Upper lobe of left lung (tissue), 6 donors: ENCODE measurements around the gene NBL1. TPM values are rescaled to one million over a fixed set of nuclear protein-coding genes. Genes with fewer than 3 reads are reported as not detected.

Source experiments
- ATAC-seq, 2 donors: fragments of 200-7000 bp; cut with Tn5 transposase; one replicate each; pipeline ENCODE4 v1.9.1; 2022; ENCODE audit warnings: mild to moderate bottlenecking in 2 of 2, moderate library complexity in 2 of 2; ENCODE audit not compliant: low FRiP score in 2 of 2
- DNase-seq, 2 donors: peaks; one replicate each; pipeline ENCODE4 v3.0.0-alpha.2; 2019 to 2020
- H3K27ac ChIP-seq, 4 donors: fragments of 200-600 bp; sonication (generic); one replicate each; pipeline ENCODE4 v1.5.1; 2016 to 2019
- H3K27me3 ChIP-seq, 4 donors: fragments of 200-600 bp; sonication (generic); one replicate each; pipeline ENCODE4 v1.5.1; 2017 to 2019
- H3K36me3 ChIP-seq, 4 donors: fragments of 200-600 bp; sonication (generic); one replicate each; pipeline ENCODE4 v1.5.1; 2016 to 2019
- H3K4me1 ChIP-seq, 4 donors: fragments of 200-600 bp; sonication (generic); one replicate each; pipeline ENCODE4 v1.5.1; 2018 to 2019
- H3K4me3 ChIP-seq, 4 donors: fragments of 200-600 bp; sonication (generic); one replicate each; pipeline ENCODE4 v1.5.1; 2017 to 2019; ENCODE audit warnings: mild to moderate bottlenecking in 2 of 4, moderate library complexity in 1 of 4
- H3K9me3 ChIP-seq, 4 donors: fragments of 200-600 bp; sonication (generic); one replicate each; pipeline ENCODE4 v1.5.1; 2018 to 2019
- CTCF ChIP-seq, 6 experiments: fragments of 450-650 bp in 4 of 6; fragments of 200-600 bp in 2 of 6; sonication (generic) in 2 of 6; IDR thresholded peaks; one replicate each; pipeline ENCODE4 v1.5.1; 2016 to 2019; ENCODE audit warnings: antibody characterized with exemption in 6 of 6
- EP300 ChIP-seq, 4 donors: sonication (generic); formaldehyde crosslinking; IDR thresholded peaks; one replicate each; pipeline ENCODE4 v1.5.1; 2017; ENCODE audit warnings: antibody characterized with exemption in 4 of 4, control low read depth in 2 of 4
- POLR2A ChIP-seq, 4 donors: fragments of 450-650 bp; IDR thresholded peaks; one replicate each; pipeline ENCODE4 v1.5.1; 2016 to 2017; ENCODE audit warnings: antibody characterized with exemption in 4 of 4, mild to moderate bottlenecking in 2 of 4
- POLR2AphosphoS5 ChIP-seq, 2 donors: sonication (generic); formaldehyde crosslinking; IDR thresholded peaks; one replicate each; pipeline ENCODE4 v1.5.1; 2017; ENCODE audit warnings: antibody characterized with exemption in 2 of 2
- WGBS, 2 donors: methylation state at CpG; one replicate each; pipeline ENCODE4 v1.1.5; 2017 to 2018; 5-methylcytosine and 5-hydroxymethylcytosine counted together
- total RNA-seq, 6 donors: library from RNA; depleted of rRNA in 4 of 6; stranded (reverse); fragments of >200 nt in 4 of 6; gene quantifications; one replicate each; pipeline versions ENCODE4 v1.1.0 to v1.2.1, GENCODE V29; 2016 to 2021
- donor health status: DM: no; HTN: no; CAD: no; lungs with moderate emphysema.
- donor health status: DM: no; HTN: yes; CAD: no; lungs with severe emphysema.

NBL1 gene
- total RNA-seq, 6 donors from 2014 or later: 40.9 to 190 (median 105) TPM

DNA sequence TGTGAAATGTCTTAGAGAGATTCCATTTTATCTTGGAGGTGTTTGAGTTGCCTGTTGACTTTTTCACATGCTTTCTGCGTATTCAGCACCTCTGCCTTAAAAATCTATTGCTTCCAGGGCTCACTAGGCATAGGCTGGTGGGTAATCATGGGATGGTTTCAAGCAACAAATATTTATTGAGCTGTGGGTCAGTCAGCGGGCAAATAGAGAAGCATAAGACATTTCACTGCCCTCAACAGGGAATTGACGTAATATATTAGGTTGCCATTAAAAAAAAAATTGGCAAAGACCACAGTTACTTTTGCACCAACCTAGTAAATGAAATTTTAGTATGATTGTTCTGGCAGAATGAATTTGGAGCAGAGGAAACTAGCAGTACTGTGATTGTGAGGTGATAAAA, 44.3 kb upstream of the NBL1 start:
- H3K9me3 ChIP-seq: no peaks in the 10 kb centered on the region
- no peak overlapping the region for H3K27ac ChIP-seq
- H3K36me3 ChIP-seq: peaks cover 0 to 6% (median 0%) of the 10 kb centered on the region in 4 donors
- no peak overlapping the region for H3K4me3 ChIP-seq
- ATAC-seq: no peak
- DNase-seq: no peak
- WGBS, 2 donors: 87 to 89% methylated on average over 3 of the region's 3 CpGs
- TF ChIP-seq POLR2AphosphoS5 (IDR thresholded peaks at IDR 0.05): no peak
- TF ChIP-seq EP300 (IDR thresholded peaks at IDR 0.05): no peak
- no peak for TF ChIP-seq POLR2A (IDR thresholded peaks at IDR 0.05)
- TF ChIP-seq CTCF (IDR thresholded peaks at IDR 0.05): no peak
- H3K4me1 ChIP-seq: peaks cover 23 to 42% (median 30%) of the 10 kb centered on the region in 4 donors
- H3K27me3 ChIP-seq: no peaks in the 10 kb centered on the region

DNA sequence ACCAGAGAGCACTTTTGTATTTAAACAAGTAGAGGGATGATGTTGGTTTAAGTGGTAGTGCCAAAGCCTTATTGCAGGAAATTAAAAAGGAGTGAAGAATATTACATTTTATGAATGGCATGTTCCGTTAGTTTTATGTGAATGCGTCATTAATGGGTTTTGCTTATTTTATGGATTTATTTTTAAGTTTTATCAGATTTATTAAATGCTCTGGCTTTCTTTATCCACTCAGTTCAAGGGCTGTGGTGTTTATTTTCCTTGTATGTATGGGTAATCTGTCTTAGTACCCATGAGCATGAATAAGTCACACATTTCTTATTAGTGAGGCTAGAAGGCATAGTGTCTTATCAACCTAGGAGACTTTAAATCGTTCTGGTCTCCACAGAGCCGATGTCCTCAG, 41.6 kb upstream of the NBL1 start:
- H3K4me3 ChIP-seq: no peak overlapping the region
- no peaks in the 10 kb centered on the region for H3K27me3 ChIP-seq
- peaks cover 32 to 58% (median 44%) of the 10 kb centered on the region in 4 donors for H3K4me1 ChIP-seq
- no peaks in the 10 kb centered on the region for H3K9me3 ChIP-seq
- H3K27ac ChIP-seq: no peak overlapping the region
- ATAC-seq (no peak), DNase-seq (no peak)
- 83 to 87% methylated on average over 4 of the region's 4 CpGs for WGBS, 2 donors
- TF ChIP-seq EP300 (IDR thresholded peaks at IDR 0.05) (no peak), POLR2AphosphoS5 (IDR thresholded peaks at IDR 0.05) (no peak)
- peaks cover 0 to 6% (median 0%) of the 10 kb centered on the region in 4 donors for H3K36me3 ChIP-seq

DNA sequence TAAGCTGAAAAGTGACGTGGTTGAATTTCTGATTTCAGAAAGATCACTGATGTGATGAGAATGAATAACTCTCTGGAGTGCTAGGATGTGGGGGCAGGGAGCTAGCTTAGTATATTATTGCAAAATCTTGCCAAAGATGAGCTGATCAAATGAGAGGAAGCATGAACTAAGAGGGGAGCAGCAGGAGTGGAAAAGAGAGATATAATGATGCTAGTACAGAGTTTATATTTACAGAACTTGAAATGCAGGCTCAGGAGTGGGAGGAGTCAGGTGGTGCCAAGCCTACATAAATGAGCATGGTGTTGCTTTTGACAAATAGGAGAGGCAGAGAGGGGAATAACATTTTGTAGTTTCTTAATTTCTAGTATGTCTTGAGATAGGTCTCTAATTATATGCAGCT, 38.1 kb upstream of the NBL1 start:
- Histone ChIP-seq H3K4me3 (no peak overlapping the region), H3K9me3 (no peaks in the 10 kb centered on the region), H3K36me3 (peaks cover 0 to 6% (median 0%) of the 10 kb centered on the region in 4 donors), H3K27me3 (no peaks in the 10 kb centered on the region), H3K4me1 (peaks cover 21 to 33% (median 23%) of the 10 kb centered on the region in 4 donors), H3K27ac (peak overlapping the region in 2 of 4 donors; percentile 5 to 49)
- 67 to 86% methylated on average over 1 of the region's 1 CpG for WGBS, 2 donors
- ATAC-seq: no peak
- DNase-seq: no peak
- TF ChIP-seq POLR2A (IDR thresholded peaks at IDR 0.05) (no peak), CTCF (IDR thresholded peaks at IDR 0.05) (no peak), POLR2AphosphoS5 (IDR thresholded peaks at IDR 0.05) (no peak), EP300 (IDR thresholded peaks at IDR 0.05) (no peak)

DNA sequence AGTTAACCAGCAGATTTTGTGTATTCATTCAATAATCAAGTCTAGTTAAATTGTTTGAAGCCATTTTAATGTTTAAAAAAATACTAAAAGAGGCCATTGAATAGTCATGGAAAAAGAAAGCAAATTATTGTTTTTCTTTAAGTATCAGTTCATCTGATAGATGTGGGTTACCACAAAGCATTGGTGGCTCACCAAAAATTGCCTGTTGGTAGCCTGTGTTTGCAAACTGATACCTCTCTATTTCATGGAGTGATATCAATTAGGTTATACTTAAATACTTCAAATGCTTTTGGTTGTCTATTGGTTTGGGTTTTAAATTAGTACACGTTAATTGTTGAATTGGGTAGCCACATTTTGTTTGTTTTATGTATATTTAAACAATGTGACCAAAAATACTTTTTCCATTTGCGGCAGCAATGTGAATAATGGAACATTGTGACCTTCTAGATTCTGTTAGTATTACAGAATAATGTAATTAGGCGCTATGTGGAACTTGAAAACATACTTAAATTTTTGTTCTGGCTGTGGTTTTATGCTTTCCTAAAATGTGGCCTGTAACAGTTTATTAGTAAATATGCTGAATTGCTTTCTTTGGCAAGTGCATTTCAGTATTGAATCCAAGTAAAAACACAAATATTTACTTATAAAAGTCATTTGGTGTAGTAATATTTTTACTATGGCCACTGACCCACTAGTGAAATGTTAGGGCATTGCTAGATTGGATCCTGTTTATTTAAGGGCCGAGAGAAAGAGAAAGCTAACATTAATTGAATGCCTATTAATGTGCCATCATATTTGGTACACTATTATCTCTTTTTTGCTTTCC, 37.1 kb upstream of the NBL1 start:
- H3K4me1 ChIP-seq: peaks cover 21 to 33% (median 23%) of the 10 kb centered on the region in 4 donors
- peak overlapping the region in 3 of 4 donors; percentile 15 to 52 (median 49) for H3K27ac ChIP-seq
- no peak overlapping the region for H3K4me3 ChIP-seq
- no peak for ATAC-seq
- peaks cover 0 to 3% (median 0%) of the 10 kb centered on the region in 4 donors for H3K36me3 ChIP-seq
- H3K9me3 ChIP-seq: no peaks in the 10 kb centered on the region
- TF ChIP-seq POLR2A (IDR thresholded peaks at IDR 0.05): no peak
- no peak for TF ChIP-seq EP300 (IDR thresholded peaks at IDR 0.05)
- no peak for TF ChIP-seq CTCF (IDR thresholded peaks at IDR 0.05)
- TF ChIP-seq POLR2AphosphoS5 (IDR thresholded peaks at IDR 0.05): no peak
- no peak for DNase-seq
- 54 to 57% methylated on average over 4 of the region's 4 CpGs for WGBS, 2 donors
- H3K27me3 ChIP-seq: no peaks in the 10 kb centered on the region

DNA sequence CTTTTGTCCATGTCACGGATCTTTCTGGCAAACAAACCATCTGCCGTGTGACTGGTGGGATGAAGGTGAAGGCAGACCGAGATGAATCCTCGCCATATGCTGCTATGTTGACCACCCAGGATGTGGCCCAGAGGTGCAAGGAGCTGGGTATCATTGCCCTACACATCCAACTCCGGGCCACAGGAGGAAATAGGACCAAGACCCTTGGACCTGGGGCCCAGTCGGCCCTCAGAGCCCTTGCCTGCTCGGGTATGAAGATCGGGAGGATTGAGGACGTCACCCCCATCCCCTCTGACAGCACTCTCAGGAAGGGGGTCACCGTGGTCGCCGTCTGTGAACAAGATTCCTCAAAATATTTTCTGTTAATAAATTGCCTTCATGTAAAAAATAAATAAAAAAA, 35.9 kb upstream of the NBL1 start:
- no peaks in the 10 kb centered on the region for H3K9me3 ChIP-seq
- 86 to 95% methylated on average over 10 to 12 of the region's 12 CpGs for WGBS, 2 donors
- H3K27me3 ChIP-seq: no peaks in the 10 kb centered on the region
- no peak for DNase-seq
- peak overlapping the region in 3 of 4 donors; percentile 15 to 49 (median 44) for H3K27ac ChIP-seq
- H3K4me1 ChIP-seq: peaks cover 24 to 33% (median 25%) of the 10 kb centered on the region in 4 donors
- no peak for TF ChIP-seq POLR2A (IDR thresholded peaks at IDR 0.05)
- no peak for TF ChIP-seq EP300 (IDR thresholded peaks at IDR 0.05)
- H3K4me3 ChIP-seq: no peak overlapping the region
- ATAC-seq: no peak
- H3K36me3 ChIP-seq: peaks cover 0 to 3% (median 0%) of the 10 kb centered on the region in 4 donors
